Activated CD8-positive, alpha-beta memory T cell treated with anti-CD3 and anti-CD28 coated beads, Interleukin-2, amount 50 U/mL, for 48 hours (primary cell): ENCODE data around the gene DENND5B.
"Not testable (repeated sequence)": the region's sequence is repeated elsewhere in the genome, so short reads cannot be mapped to it uniquely, and the experiment has no call there.

Experiments used
- DNase-seq: peaks from one replicate; pipeline ENCODE4 v3.0.0-alpha.2; 2020

Gene DENND5B

GRCh38 chr12:31498424-31498823 is 92.5 kb downstream of the DENND5B start:
- no peak for DNase-seq

GRCh38 chr12:31496257-31496656 is 94.7 kb downstream of the DENND5B start:
- DNase-seq: no peak

- DNase-seq: no peak
Observed at GRCh38 chr12:31494455-31494854, 96.5 kb downstream of the DENND5B start.

- DNase-seq: no peak
Observed at GRCh38 chr12:31492599-31493196, 98.2 kb downstream of the DENND5B start.

- no peak for DNase-seq
Observed at GRCh38 chr12:31491841-31492598, 98.9 kb downstream of the DENND5B start.

GRCh38 chr12:31491241-31491794 is 99.6 kb downstream of the DENND5B start:
- DNase-seq: no peak

GRCh38 chr12:31488737-31489338 is 102.1 kb downstream of the DENND5B start:
- DNase-seq: no peak

- DNase-seq: no peak
Observed at GRCh38 chr12:31485571-31485970, 105.4 kb downstream of the DENND5B start.

- no peak for DNase-seq
Observed at GRCh38 chr12:31482816-31483215, 108.1 kb downstream of the DENND5B start.

GRCh38 chr12:31481415-31481814 is 109.5 kb downstream of the DENND5B start:
- DNase-seq: no peak

GRCh38 chr12:31479516-31480210 is 111.3 kb downstream of the DENND5B start:
- no peak for DNase-seq

GRCh38 chr12:31478898-31479297 is 112.0 kb downstream of the DENND5B start:
- DNase-seq: no peak

- no peak for DNase-seq
Observed at GRCh38 chr12:31478425-31478824, 112.5 kb downstream of the DENND5B start.

GRCh38 chr12:31477687-31478086 is 113.2 kb downstream of the DENND5B start:
- DNase-seq: no peak

GRCh38 chr12:31476437-31476836 is 114.5 kb downstream of the DENND5B start:
- no peak for DNase-seq

GRCh38 chr12:31475610-31476009 is 115.3 kb downstream of the DENND5B start:
- DNase-seq: not testable (repeated sequence)

- no peak for DNase-seq
Observed at GRCh38 chr12:31474751-31475150, 116.2 kb downstream of the DENND5B start.

GRCh38 chr12:31471823-31472222 is 119.1 kb downstream of the DENND5B start:
- DNase-seq: no peak

- no peak for DNase-seq
Observed at GRCh38 chr12:31471051-31471450, 119.9 kb downstream of the DENND5B start.

GRCh38 chr12:31470459-31470858 is 120.5 kb downstream of the DENND5B start:
- no peak for DNase-seq

GRCh38 chr12:31466768-31467167 is 124.2 kb downstream of the DENND5B start:
- DNase-seq: no peak

GRCh38 chr12:31465002-31465401 is 125.9 kb downstream of the DENND5B start:
- DNase-seq: no peak

GRCh38 chr12:31460024-31460423 is 130.9 kb downstream of the DENND5B start:
- no peak for DNase-seq
